Activated CD4-positive, CD25-positive, alpha-beta regulatory T cell treated with anti-CD3 and anti-CD28 coated beads, Interleukin-2, amount 50 U/mL, for 24 hours (primary cell): ENCODE measurements around the gene DRAP1.

Source experiments
- ATAC-seq, 2 donors: fragments of 150-1000 bp; cut with Tn5 transposase; one replicate each; pipeline ENCODE4 v1.10.0; 2021; ENCODE audit warnings: mild to moderate bottlenecking in 1 of 2, moderate library complexity in 1 of 2

The DRAP1 gene, protein sequence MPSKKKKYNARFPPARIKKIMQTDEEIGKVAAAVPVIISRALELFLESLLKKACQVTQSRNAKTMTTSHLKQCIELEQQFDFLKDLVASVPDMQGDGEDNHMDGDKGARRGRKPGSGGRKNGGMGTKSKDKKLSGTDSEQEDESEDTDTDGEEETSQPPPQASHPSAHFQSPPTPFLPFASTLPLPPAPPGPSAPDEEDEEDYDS

GRCh38 chr11:65919141-65919572 lies at the start of gene DRAP1:
Gene DRAP1 (plus strand): TSS chr11:65919426. CDS start chr11:65919502, 76 bp downstream.
- ATAC-seq: peak; percentile 94 to 96

GRCh38 chr11:65869643-65870306 lies 49.5 kb upstream of the DRAP1 start:
- no peak for ATAC-seq

GRCh38 chr11:65870307-65870658 lies 48.9 kb upstream of the DRAP1 start:
- no peak for ATAC-seq

DNA sequence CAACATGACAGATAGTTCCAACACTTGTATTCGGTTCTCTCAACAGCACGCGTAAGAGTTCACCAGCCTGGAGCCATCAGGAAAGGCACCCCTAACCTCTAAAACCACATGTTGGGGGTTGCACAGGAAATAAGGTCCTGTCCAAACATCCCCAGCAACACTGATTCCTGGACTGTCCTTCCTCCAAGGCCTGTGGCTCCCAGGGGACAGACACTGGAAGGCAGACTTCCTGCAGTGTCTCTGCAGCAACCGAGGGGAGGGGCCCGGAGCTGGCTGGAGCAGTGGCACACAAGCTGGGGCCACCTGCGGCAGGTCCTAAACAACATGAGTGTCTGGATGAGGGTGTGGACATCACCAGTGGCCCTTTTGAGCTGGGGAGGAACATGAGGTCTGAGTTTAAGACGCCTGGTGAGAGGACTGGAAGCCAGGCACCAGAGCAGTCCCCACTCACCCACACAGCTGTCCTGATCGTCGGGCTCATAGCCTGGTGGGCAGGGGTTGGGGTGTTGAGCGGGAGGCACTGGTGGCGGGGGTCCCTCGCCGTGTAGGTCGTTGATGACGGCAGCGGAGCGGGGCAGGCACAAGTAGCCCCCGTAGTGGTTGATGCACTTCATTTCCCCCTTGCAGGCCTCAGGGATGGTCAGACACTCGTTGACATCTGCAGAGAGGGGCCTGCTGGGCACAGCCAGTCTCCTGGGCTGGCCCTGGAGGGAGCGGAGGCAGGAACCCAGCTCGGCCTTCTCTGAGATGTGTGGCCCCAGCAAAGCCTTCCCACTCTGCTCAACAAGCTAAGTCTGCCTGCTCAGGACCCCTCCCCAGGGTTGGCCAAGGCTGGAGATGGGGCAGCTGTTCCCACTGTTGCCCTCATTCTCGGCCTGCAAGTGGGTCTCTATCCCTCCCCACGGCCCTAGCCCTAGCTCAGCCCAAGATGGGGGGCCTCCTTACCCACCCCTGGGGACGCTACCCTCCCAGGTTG lies 48.2 kb upstream of the DRAP1 start:
- no peak for ATAC-seq

DNA sequence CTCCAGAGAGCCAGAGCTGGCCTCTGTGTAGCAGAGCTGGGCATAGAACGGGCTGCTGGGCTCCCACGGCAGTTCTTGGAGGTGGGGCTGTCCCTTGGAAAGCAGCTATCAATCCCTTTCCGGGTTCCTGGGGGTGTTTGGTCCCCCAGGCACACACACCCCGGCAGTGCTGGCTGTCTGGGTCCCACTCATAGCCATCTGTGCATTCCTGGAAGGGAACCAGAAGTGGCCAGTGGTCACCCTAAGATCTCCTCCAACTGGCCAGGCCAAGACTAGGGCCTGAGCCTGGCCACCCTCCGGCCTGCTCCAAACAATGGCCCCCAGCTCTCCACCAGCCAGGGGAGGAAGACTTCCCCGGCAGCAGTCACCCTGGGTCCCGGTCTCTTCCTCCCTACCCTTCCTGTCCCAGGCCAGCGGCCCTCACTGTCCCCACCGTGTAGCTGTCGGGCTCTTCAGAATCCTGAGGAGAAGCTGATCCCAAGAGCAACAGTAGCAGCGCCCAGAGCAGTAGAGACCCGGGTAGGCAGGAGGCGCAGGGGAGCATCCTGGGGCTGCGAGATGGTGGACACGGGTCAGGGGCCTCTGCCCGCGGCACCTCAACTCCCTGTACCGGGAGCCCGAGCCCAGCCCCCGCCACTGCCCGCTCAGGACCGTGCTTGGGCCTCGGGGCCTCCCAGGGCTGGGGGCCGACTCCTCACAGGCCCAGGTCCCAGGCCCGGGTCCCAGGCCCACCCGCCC lies 47.2 kb upstream of the DRAP1 start:
- no peak for ATAC-seq

DNA sequence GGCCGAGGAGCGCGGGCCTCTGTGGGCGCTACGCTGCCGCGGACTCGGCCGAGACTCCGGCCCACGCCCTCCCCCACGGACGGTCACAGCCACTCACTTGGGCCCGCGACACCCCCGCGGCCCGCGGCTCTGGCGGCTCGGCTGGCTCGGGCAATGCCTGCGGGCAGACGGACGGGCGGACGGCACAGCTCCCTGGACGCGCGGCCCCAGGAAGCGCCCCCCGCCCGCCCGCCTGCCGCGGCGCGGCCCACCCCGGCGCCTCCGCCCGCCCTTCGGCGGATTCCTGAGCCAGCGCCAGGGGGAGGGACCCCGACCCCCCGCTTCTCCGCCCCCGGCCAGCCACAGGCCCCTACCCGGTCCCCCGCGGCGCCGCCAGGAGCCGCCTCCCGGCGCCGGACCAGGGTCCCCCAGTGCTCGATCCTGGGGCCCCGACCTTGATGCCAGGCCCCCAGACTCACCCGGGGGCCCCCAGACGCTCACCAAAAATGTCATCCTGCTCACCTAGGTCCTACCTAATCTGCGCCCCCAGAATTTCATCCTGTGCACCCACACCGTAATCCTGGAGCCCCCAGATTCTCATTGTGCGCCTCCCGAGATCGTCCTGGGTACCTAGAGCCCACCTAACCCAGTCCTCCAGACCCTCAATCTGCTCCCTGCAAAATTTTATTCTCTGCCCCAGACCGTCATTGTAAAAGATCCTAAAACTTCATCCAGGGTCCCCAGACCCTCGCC lies 46.5 kb upstream of the DRAP1 start, which contains the start of gene EFEMP2:
TSS of gene EFEMP2 (minus strand) at position 215 of the 732 bp plus-strand sequence. CDS start 446 bp downstream, outside the sequence.
- ATAC-seq: no peak

- peak; percentile 88 for ATAC-seq
Measured at GRCh38 chr11:65873318-65874156, 45.7 kb upstream of the DRAP1 start.

DNA sequence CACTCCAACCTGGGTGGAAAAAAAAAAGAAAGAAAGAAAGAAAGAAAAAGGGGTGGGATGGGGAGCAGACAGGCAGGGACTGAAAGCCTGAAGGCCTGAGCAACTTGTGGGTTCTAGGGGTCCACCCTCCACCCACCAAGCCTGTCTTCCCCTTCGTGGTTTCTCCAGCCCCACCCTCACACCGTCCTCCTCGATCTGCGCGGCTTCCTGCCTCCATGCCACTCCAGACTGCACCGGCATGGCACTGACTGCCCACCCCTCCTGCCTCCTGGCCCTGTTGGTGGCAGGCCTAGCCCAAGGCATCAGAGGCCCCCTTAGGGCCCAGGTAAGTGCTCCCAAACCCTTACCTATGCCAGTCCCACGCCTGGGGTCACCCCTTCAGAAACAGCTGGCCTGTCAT lies 39.6 kb upstream of the DRAP1 start, which contains the start of gene CTSW:
TSS of gene CTSW (plus strand) at position 221 of the 400 bp plus-strand sequence. CDS start at position 239, 18 bp downstream.
- peak; percentile 40 to 55 for ATAC-seq

DNA sequence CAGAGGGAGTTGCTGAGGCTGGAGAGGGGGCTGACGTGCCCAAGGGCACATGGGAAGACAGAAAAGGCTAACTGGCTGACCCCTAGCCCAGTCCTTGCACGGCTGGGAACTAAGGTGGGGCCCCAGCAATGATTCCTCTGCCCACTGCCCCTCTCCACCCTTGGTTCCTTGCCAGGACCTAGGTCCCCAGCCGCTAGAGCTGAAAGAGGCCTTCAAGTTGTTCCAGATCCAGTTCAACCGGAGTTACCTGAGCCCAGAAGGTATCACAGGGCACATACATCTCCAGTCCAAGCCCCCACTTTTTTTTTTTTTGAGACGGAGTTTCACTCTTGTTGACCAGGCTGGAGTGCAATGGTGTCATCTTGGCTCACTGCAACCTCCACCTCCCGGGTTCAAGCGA lies 39.2 kb upstream of the DRAP1 start:
- ATAC-seq: no peak

DNA sequence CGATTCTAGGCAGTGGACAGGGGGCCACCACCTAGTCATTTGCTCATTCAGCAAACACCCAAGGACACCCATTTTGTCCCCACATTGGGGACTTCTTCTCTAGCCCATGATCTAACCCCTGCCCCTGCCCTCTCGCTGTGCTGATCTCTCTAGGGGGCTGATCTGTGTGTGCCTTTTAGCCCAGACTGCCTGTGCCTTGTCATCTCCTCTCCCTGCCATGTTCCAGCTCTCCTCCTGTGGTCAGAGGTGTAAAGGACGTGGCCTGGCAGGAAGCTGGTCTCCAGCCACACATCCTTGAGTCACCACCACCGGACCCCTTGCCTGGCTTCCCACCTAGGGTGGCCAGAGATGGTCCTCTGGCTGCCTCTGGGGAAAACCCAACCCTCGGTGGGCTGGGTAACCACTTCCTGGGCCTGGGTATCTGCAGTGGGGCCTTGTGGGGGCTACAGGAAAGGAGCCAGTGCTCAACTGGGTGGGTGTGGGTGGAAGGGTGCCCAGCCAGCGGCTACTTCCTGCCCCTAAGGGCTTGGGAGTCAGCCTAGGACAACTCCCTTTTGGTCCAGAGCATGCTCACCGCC lies 38.3 kb upstream of the DRAP1 start:
- no peak for ATAC-seq

GRCh38 chr11:65882120-65883057 lies 36.8 kb upstream of the DRAP1 start:
- ATAC-seq: no peak

DNA sequence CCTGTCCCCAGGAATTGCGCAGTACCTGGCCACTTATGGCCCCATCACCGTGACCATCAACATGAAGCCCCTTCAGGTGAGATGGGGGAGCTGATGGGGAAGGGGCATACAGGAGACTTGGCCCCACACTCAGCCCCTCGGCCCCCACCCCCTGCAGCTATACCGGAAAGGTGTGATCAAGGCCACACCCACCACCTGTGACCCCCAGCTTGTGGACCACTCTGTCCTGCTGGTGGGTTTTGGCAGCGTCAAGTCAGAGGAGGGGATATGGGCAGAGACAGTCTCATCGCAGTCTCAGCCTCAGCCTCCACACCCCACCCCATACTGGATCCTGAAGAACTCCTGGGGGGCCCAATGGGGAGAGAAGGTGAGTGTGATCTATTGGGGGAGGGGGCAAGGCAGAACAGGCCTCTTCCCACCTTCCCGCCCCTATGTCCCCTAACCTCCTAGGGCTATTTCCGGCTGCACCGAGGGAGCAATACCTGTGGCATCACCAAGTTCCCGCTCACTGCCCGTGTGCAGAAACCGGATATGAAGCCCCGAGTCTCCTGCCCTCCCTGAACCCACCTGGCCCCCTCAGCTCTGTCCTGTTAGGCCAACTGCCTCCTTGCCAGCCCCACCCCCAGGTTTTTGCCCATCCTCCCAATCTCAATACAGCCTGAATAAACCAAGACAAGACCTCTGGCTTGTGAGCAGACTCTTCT lies 36.0 kb upstream of the DRAP1 start:
- no peak for ATAC-seq

DNA sequence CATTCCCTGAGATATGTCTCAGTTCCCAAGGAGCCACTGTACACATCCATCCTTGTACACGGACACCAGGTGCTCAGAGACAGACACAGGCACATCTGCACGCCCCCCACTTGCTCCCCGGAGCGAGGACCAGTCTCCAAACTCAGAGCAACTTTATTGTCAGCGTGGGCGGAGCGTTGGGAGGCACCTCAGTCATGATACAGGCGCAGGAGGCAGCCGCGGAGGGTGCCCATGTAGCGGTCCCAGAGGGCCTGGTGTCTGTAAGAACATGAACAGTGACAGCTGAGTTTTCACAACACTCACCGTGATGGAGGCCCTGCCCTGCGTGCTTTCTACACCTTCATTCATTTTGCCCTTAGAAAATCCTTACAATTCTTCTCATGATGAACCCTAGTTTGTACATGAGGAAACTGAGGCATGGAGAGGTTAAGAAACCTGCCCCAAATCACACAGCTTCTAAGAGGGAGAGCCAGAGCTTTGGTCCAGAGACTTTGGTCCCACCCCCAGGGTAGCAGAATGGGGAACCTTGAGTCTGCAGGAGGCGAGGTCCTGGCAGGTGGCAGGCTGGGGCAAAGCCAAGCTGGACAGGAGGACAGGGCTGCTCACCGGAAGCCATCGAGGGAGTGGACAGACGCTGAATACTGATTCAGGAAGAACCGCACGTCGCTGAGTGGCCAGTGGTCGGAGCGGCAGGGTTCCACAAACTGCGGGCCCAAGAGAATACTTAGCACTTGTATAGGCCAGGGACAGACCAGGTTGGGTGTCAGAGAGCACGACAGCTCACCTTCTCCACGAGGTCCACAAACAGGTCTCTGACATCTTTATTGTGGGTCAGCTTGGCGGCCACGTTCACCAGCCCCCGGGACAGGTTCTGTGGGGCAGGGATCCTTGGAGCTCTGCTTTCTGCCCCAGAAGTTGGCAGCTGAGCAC lies 35.2 kb upstream of the DRAP1 start:
- ATAC-seq: no peak

GRCh38 chr11:65884716-65885092 lies 34.5 kb upstream of the DRAP1 start:
- peak; percentile 46 to 48 for ATAC-seq

DNA sequence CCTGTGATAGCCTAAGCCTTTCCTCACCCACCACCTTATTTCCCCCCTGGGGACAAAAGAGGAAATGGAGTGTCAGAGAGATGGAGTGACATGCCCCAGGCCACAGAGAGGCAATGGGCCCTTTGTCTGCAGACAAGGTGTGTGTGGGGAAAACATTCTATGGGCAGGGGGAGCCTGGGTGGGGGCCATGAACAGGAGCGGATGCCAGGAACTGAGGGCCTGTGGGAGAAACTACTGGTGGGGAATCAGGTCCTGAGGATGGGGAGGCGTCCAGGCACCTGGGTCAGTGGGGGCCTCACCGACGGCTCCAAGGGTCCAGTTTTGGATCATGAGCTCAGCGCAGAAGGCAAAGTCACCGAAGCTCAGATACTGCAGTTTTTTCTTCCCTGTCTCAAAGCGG lies 34.0 kb upstream of the DRAP1 start:
- no peak for ATAC-seq

DNA sequence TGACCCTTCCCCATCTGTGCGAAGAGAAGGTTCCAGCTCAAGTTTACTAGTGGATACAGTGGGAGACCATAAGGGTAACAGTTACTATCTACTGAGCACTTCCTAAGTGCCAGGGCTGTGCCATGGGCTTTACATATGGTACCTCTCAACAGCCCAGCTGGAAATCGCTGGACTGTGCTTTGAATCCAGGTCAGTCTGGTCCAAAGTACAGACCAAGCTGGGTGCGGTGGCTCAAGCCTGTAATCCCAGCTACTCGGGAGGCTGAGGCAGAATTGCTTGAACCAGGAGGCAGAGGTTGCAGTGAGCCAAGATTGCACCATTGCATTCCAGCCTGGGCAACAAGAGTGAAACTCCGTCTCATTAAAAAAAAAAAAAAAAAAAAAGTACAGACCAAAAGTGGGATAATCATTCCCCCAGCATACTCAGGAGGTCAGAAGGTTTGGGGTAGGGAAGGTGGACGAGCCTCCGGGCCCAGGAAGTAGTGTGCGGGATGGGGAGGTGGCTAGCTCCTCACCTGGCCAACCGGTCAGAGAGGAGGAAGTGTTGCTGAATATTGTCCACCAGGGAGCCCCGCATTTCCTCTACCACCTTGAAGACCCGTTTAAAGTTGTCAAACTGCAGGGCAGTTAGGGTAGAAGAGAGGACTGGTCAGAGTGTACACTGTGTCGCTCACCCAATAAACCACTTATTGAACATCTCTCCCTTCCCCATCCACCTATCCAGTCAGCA lies 33.3 kb upstream of the DRAP1 start:
- ATAC-seq: no peak
